Middle frontal gyrus (tissue), 1 donor: ENCODE results near the gene TDRD9.

Source experiments
- DNase-seq: peaks from one replicate; pipeline ENCODE4 v3.0.0-alpha.2; 2015; ENCODE audit warnings: low spot score; ENCODE audit errors: extremely low spot score

The TDRD9 gene

DNA sequence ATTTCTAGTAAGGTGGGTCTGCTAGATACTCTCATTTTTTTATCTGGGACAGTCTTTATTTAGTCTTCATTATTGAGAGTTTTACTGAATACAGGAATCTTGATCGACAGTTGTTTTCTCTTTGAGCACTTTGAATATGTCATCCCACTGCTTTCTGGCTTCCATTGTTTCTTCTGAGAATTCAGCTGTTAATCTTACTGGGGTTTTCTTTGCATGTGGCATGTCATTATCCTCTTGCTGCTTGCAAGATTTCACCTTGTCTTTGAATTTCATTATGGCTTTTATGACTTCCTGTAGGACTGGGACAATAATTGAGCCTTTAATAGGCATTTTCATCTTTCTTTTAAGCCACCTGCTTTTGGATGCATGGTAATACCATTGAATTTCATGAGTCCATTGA, 60.8 kb downstream of the TDRD9 start:
- no peak for DNase-seq

- DNase-seq, result no peak
Observed at GRCh38 chr14:103989964-103990363, 61.7 kb downstream of the TDRD9 start.

DNA sequence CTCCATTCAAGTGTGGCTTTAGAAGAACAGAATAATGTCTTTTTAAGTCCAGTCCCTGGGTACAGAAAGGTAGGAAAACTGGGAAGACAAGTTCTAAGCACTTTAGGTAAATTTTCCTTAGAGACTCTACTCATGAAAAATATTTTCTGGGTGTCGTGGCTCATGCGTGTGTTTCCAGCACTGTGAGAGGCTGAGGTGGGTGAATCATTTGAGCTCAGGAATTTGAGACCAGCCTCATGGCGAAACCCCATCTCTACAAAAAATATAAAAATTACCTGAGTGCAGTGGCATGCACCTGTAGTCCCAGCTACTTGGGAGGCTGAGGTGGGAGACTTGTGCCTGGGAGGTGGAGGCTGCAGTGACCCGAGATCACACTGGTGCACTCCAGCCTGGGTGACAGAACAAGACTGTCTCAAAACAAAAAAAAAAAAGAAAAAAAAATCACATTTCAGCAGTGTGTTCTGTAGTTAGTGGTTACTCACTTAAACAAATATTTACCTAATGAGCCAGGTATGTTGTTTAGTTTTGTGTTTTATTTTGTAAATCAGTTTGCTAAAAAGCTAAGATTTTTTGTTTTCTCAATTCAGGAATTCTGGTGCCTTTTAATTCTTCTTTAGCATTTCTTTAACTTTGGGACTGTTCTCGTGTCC, 66.4 kb downstream of the TDRD9 start:
- DNase-seq, result no peak

- no peak for DNase-seq
Observed at GRCh38 chr14:103995876-103996275, 67.6 kb downstream of the TDRD9 start.

GRCh38 chr14:103997391-103997790, 69.1 kb downstream of the TDRD9 start:
- DNase-seq, result no peak

GRCh38 chr14:103998027-103998426, 69.8 kb downstream of the TDRD9 start:
- DNase-seq, result no peak

DNA sequence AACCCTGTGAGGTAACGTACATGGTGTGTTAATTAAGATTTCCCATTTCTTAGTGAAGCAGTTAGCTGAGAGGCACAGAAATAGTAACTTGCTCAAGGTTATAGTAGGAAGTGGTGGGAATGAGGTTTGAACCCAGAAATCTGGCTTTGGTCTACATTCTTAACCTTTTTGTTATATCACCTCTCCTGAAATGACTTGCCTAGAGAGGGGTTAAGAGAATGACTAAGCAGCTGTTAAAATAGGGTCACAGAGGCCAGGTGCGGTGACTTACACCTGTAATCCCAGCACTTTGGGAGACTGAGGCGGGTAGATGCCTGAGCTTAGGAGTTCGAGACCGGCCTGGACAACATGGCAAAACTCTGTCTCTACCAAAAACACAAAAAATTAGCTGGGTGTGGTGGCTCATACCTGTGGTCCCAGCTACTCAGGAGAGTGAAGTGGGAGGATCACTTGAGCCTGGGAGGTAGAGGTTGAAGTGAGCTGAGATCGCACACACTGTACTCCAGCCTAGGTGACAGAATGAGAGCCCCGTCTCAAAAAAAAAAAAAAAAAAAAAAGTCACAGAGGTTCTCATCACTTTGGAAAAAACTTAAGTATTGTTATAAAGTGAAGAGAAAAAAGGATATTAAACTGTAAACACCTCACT, 71.7 kb downstream of the TDRD9 start:
- DNase-seq, result no peak

- no peak for DNase-seq
Observed at GRCh38 chr14:104001003-104001402, 72.7 kb downstream of the TDRD9 start.

- no peak for DNase-seq
Observed at GRCh38 chr14:104003616-104004015, 75.4 kb downstream of the TDRD9 start.

DNA sequence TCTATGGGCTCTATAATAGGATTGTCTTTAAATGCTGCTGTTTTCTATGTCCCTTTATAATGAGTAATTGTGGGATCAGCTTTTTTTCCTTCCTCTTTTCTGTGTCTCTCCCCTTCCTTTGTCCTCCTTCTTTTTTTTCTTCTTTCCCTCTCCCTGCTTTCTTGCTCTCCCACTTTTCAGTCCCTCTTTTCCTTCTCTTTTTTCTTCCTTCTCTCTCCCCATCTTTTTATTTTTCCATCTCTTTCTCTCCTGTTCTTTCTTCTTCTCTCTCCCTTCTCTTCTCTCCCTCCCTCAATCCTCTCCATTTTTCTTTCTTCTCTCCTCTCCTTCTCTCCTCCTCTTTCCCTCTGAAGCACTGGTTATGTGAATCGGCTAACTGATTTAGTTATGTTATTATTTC, 76.6 kb downstream of the TDRD9 start:
- no peak for DNase-seq

DNA sequence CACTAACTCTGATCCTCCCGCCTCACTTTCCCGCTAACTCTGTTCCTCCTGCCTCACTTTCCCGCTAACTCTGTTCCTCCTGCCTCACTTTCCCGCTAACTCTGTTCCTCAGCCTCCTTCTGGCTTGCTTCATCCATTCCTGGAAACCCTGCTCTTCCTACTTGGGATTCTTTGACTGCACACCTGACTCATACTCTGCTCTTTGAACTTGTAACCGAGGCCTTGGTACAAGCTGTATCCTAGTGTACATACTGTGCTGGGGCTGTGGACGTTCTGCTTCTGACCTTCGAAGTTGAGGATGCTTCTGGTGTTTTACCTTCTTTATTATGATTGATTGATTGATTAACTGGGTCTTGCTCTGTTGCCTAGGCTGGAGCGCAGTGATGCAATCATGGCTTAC, 77.2 kb downstream of the TDRD9 start:
- no peak for DNase-seq

GRCh38 chr14:104007121-104007520, 78.9 kb downstream of the TDRD9 start:
- DNase-seq, result no peak

GRCh38 chr14:104009297-104009696, 81.0 kb downstream of the TDRD9 start:
- no peak for DNase-seq

DNA sequence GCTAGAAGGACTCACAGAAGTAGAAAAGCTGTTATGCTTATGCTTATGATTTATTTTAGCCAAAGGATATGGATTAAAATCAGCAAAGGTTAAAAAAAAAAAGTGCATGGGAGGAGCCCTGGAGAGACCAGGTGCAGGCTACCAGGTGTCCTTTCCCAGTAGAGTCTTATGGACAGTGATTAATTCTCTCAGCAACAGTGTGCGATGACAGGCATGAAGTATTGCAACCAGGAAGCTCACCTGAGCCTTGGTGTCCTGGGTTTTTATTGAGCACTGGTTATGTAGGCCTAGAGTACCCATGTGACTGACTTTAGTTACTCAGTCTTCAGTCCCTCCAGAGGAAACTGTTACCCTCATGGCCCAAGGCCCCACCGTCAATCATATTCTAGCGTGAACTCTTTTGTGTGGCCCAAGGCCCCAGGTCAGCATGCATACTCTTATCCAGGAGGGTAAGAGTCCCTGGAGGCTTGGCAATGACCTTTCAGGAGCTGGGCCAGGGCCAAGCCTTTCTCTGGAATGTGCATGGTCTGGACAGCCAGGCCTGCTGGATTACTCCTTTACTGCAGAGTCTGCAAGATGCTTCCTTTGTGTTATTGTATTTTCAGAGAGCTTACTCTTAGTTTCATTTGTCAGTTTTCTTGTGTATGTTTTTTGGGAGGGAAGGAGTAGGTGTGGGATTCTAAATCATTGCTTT, 83.7 kb downstream of the TDRD9 start:
- DNase-seq, result no peak

- no peak for DNase-seq
Observed at GRCh38 chr14:104014764-104015163, 86.5 kb downstream of the TDRD9 start.

DNA sequence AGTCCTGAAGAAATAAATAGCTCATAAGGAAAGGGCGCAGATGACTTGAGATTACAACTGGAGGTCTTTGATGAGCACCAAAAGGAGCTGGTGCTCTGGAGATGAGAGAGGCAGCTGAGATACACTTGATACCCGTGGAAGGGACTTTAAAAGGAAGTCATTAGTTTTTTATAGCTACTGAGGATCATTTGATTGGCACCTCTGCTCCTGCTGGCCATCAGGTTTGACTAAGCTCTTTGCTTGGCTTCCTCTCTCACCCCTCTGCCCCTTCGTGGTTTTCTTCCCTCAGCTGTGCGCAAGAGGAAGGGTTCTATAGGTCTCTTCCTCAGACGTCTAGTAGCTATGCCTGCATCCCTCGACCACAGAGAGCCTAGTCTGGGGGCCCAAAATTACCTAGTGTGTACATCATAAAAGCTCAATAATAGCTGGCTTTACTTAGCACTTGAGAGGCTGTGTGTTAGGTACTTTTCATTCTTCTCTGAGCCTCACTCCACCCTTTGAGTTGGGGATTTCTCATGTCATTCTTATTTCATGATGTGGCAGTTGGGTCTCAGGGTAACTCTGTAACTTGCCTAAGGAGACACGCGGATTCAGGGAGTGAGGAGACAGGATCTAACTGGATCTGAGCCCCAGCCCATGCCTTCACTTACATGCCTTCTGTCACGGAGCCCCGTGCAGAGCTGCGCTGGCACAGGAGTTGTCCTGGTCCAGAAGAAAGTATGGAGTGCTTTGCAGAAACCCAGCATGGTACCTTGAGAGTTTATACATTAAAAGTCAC, 88.8 kb downstream of the TDRD9 start:
- no peak for DNase-seq

- no peak for DNase-seq
Observed at GRCh38 chr14:104019029-104019428, 90.8 kb downstream of the TDRD9 start.

DNA sequence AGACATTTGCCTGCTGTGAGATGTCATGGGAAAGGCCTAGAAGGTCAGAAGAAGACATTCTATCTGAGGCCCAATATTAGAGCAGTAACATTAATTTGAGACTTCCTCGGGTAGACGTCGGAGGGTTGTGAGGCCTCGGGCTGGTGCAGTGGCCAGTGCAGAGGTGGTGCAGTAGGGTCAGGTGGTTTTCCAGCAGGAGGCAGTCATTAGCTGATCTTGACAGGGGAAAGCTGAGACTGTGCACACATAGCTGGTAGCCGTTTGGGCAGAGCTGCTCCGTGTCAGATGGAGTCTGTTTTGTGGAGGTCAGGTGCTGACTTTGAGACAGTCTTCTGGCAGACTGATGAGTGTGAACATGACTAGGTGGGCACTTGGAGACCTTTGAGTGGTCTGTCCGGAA, 91.5 kb downstream of the TDRD9 start:
- no peak for DNase-seq

- DNase-seq, result no peak
Observed at GRCh38 chr14:104020471-104020870, 92.2 kb downstream of the TDRD9 start.

DNA sequence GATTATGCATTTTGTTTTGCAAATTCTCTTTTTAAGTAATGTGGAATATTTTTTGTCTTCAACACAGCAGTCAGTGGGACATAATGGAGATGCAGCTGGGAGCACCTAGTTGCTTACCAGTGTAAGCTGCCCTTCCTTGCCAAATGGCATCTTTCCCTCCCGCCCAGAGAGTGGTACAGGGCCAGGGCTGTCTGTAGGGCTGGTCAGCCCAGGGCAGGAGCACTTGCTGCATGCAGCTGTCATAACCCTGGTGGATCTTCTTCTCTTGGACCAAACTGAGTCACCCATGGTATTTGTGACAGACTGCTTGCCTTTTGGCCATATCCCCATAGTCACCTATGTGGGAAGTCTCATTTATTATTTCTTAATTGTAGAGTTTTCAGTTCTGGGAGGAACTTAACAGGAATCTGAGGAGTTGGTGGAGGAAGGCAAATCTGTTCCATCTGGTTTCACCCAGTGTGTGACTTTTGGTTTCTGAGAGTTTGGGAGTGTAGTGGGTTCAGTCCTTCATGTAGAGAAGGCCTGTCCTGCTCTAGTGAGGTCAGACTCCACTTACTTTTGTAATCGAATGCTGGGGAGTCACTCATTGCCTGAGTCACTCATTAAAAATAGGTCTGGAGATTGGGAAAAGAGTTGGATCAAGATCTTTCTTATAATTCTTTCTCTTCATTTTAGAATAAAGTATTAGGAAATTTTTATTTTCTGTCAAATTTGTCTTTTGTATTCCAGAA, 95.2 kb downstream of the TDRD9 start:
- no peak for DNase-seq

GRCh38 chr14:104025534-104025933, 97.3 kb downstream of the TDRD9 start:
- no peak for DNase-seq
